Stimulated activated memory B cell treated with anti-CD40 and anti-IgM and Interleukin-4, amounts not matched to agents 10 μg/mL and 1 μg/mL and 100 μg/mL, for 72 hours (primary cell): ENCODE measurements around the gene AP2A1.
"Not testable (repeated sequence)": the region's sequence is repeated elsewhere in the genome, so short reads cannot be mapped to it uniquely, and the experiment has no call there.

Source experiments
- ATAC-seq: fragments of 150-1000 bp; cut with Tn5 transposase; 2 replicates; pipeline ENCODE4 v1.10.0; 2021
- H3K27ac Mint-ChIP-seq: one replicate; pipeline ENCODE4 v1.8.0; 2022; ENCODE audit warnings: mild to moderate bottlenecking, mixed read lengths
- H3K27me3 Mint-ChIP-seq: one replicate; pipeline ENCODE4 v1.8.0; 2022; ENCODE audit warnings: mixed read lengths
- H3K36me3 Mint-ChIP-seq: one replicate; pipeline ENCODE4 v1.8.0; 2022; ENCODE audit warnings: mixed read lengths
- H3K4me1 Mint-ChIP-seq: one replicate; pipeline ENCODE4 v1.8.0; 2022; ENCODE audit warnings: mixed read lengths
- H3K4me3 Mint-ChIP-seq: one replicate; pipeline ENCODE4 v1.8.0; 2022; ENCODE audit warnings: mild to moderate bottlenecking, moderate library complexity, mixed read lengths
- H3K9me3 Mint-ChIP-seq: one replicate; pipeline ENCODE4 v1.8.0; 2022; ENCODE audit warnings: mixed read lengths

Gene AP2A1

DNA sequence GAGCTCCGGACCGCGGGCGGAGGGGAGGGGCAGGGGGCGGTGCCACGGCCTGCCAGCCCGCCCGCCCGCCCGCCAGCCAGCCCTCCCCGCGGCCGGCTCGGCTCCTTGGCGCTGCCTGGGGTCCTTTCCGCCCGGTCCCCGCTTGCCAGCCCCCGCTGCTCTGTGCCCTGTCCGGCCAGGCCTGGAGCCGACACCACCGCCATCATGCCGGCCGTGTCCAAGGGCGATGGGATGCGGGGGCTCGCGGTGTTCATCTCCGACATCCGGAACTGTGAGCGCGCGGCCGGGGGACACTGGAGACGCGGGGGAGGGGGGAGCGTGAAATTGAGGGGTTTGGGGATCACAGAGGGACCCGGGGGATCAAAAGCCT, at the start of gene AP2A1:
Gene AP2A1, plus strand, starts transcription at position 72 of the 370 bp plus-strand sequence. Its CDS starts 133 bp downstream, at position 205.
- H3K36me3 Mint-ChIP-seq: peaks cover 17% of the 10 kb centered on the region
- no peaks in the 10 kb centered on the region for H3K9me3 Mint-ChIP-seq
- H3K27me3 Mint-ChIP-seq: no peaks in the 10 kb centered on the region
- peaks cover 36% of the 10 kb centered on the region for H3K4me1 Mint-ChIP-seq
- H3K4me3 Mint-ChIP-seq: peak within 1 kb of the TSS; percentile 88
- peak within 1 kb of the TSS; percentile 87 for H3K27ac Mint-ChIP-seq
- ATAC-seq: no peak

DNA sequence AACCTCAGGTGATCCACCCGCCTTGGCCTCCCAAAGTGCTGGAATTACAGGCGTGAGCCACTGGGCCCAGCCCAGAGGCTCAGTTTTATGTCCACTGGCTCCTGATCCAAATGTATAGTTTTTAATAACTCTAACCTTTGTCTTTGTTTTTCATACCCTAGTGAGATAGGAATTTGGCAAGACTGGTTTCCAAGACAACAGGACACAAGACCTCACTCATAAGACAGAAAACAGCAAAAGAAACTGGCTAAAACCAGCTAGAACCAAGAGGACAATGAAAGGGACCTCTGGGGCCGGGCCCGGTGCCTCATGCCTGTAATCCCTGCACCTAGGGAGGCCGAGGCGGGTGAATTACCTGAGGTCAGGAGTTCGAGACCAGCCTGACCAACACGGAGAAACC, 48.3 kb upstream of the AP2A1 start:
- Mint-ChIP-seq H3K9me3 (no peaks in the 10 kb centered on the region), H3K4me3 (no peak overlapping the region), H3K27ac (no peak overlapping the region), H3K27me3 (no peaks in the 10 kb centered on the region), H3K4me1 (peaks cover 7% of the 10 kb centered on the region), H3K36me3 (no peaks in the 10 kb centered on the region)
- ATAC-seq: no peak

DNA sequence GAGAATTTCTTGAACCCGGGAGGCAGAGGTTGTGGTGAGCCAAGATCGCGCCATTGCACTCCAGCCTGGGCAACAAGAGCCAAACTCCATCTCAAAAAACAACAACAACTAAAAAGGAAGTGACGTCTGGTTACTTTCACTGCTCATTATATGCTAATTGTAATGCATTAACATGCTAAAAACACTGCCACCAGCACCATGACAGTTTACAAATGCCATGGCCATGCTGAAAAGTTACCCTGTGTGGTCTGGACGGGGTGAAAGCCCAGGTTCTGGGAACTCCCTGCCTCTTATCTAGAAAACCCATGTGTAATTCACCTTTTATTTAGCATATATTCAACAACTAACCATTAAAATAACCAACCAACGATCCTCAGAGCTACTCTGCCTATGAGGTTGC, 47.8 kb upstream of the AP2A1 start:
- Mint-ChIP-seq H3K4me1 (peaks cover 7% of the 10 kb centered on the region), H3K9me3 (no peaks in the 10 kb centered on the region), H3K4me3 (no peak overlapping the region), H3K36me3 (no peaks in the 10 kb centered on the region), H3K27me3 (no peaks in the 10 kb centered on the region), H3K27ac (no peak overlapping the region)
- ATAC-seq: no peak

DNA sequence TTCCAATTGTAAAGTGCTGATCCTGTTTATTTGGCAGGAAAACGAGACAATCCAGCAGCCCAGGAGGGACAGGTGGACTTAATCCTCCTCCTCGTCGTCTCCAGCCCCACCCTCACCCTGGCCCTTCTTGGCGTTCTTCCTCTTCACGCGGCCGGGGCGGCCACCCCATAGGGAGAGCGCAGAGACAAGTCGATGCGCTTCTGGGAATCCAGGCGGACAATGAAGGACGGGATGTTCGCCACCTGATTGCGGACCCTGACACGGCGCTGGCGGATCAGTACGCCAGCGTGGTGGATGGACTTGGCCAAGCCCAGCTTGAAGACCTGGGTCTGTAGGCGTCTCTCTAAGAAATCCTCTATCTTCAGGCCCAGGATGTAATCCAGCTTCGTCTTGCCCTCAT, 47.4 kb upstream of the AP2A1 start:
- H3K4me3 Mint-ChIP-seq, H3K36me3 Mint-ChIP-seq, H3K9me3 Mint-ChIP-seq, H3K27me3 Mint-ChIP-seq, H3K4me1 Mint-ChIP-seq, H3K27ac Mint-ChIP-seq, ATAC-seq: not testable (repeated sequence)

DNA sequence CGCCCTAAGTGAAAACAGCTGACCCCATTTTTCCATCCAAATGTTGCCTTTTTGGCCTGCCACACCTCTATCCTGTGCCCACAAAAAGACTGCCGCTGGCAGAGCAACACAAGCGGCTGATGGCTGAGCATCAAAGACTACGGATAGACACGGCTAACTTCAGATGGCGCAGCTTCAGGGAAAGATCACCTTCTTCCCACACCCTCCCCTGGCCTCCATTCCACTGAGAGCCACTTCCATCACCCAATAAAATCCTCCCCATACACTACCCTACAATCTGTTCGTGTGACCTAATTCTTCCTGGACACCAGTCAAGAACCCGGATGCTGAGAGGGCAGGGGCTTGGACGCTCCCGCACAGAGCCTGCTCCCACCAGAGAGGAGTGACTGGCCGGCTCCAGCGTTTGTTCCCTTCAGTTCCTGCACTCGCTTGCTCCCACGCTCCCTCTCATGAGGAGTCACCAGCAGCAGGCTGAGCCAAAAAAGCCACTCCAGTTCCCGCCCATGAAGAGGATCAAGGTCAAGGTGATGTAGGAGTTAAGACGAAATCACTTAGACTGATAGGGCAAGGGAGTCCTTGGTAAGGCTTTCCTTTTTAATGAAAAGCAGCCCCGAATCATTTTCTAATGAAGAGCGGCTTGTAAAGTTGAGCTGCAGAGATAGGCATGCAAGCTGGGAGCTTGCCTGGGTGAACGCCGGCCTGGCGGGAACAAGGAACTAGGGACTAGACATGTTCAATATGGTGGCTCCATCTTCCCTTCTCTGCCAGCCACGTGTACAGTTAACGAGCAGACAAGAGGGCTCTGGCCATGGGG, 39.4 kb upstream of the AP2A1 start:
- ATAC-seq: no peak
- Mint-ChIP-seq H3K27ac (no peak overlapping the region), H3K36me3 (no peaks in the 10 kb centered on the region), H3K27me3 (peaks cover 31% of the 10 kb centered on the region), H3K4me3 (no peak overlapping the region), H3K9me3 (no peaks in the 10 kb centered on the region), H3K4me1 (no peaks in the 10 kb centered on the region)

DNA sequence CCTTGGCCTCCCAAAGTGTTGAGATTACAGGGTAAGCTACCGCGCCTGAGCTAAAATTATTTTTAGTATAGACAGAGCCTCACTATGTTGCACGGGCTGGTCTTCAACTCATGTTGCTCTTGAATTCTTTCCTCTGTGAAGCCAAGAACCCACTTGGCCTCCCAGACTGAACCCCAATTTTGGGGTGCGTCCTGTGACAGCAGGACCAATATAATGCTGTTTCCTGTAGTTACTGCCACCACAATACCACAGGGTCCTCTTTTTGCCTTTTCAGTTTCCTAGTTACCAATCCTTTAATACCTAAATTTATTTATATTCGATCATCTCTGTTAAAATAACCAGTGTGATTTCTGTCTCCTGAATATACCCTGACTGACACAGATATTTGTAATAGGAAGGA, 36.6 kb upstream of the AP2A1 start:
- Mint-ChIP-seq H3K27me3 (peaks cover 32% of the 10 kb centered on the region), H3K4me1 (no peaks in the 10 kb centered on the region), H3K36me3 (no peaks in the 10 kb centered on the region), H3K4me3 (no peak overlapping the region), H3K27ac (no peak overlapping the region), H3K9me3 (no peaks in the 10 kb centered on the region)
- no peak for ATAC-seq

DNA sequence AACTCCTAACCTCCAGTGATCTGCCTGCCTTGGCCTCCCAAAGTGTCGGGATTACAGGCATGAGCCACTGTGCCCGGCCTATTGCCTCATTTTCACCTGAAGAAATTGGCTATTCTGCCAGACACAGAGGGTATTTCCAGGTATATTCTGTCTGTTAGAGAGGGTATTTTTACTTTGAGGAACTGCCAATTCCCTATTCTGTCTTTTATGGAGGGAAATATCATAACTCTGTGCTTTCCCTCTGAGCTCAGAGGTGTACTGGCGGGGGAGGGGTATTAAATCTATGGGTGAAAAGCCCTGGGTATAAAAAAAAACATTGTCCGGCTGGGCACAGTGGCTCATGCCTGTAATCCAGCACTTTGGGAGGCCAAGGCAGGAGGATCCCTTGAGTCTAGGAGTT, 28.5 kb upstream of the AP2A1 start:
- Mint-ChIP-seq H3K36me3 (no peaks in the 10 kb centered on the region), H3K9me3 (no peaks in the 10 kb centered on the region), H3K4me3 (no peak overlapping the region), H3K4me1 (peaks cover 7% of the 10 kb centered on the region), H3K27ac (no peak overlapping the region), H3K27me3 (no peaks in the 10 kb centered on the region)
- peak; percentile 59 for ATAC-seq

DNA sequence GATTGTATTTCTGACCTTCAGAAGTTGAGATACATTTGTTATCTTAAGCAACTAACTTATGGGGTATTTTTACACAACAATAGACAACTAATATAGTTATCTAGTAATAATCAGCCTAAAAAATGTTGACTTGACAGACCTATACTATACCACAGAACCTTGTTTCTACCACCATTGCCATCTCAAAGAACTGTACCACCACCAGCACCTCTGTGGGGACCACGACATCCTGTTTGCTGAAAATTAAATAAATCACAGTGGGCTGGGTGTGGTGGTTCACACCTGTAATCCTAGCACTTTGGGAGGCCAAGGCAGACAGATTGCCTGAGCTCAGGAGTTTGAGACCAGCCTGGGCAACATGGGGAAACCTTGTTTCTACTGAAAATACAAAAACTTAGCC, 27.7 kb upstream of the AP2A1 start:
- Mint-ChIP-seq H3K4me1 (peaks cover 7% of the 10 kb centered on the region), H3K27me3 (no peaks in the 10 kb centered on the region), H3K4me3 (no peak overlapping the region), H3K27ac (no peak overlapping the region), H3K9me3 (no peaks in the 10 kb centered on the region), H3K36me3 (no peaks in the 10 kb centered on the region)
- ATAC-seq: no peak

DNA sequence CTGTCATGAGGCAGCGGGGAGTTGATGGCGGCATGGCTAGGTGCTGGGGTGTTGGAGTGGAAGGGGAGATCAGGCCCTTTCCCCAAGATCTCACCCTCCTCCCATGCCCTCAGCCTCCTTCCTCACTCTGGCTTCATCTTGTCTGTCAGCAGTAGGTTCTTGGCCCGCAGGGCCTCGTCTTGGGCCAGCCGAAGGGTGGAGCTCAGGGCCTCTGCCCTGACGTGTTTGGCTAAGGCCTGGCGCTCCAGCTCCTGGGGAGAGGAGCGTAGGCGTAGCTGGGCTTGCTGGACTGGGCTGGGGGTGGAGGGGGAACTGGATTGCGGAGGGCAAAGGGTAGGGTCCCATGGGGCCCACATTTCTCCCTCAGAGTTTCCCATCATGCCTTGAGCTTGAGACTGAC, 26.9 kb upstream of the AP2A1 start:
- H3K4me1 Mint-ChIP-seq: peaks cover 7% of the 10 kb centered on the region
- H3K27me3 Mint-ChIP-seq: no peaks in the 10 kb centered on the region
- no peak for ATAC-seq
- no peak overlapping the region for H3K4me3 Mint-ChIP-seq
- H3K36me3 Mint-ChIP-seq: no peaks in the 10 kb centered on the region
- H3K9me3 Mint-ChIP-seq: no peaks in the 10 kb centered on the region
- H3K27ac Mint-ChIP-seq: no peak overlapping the region

DNA sequence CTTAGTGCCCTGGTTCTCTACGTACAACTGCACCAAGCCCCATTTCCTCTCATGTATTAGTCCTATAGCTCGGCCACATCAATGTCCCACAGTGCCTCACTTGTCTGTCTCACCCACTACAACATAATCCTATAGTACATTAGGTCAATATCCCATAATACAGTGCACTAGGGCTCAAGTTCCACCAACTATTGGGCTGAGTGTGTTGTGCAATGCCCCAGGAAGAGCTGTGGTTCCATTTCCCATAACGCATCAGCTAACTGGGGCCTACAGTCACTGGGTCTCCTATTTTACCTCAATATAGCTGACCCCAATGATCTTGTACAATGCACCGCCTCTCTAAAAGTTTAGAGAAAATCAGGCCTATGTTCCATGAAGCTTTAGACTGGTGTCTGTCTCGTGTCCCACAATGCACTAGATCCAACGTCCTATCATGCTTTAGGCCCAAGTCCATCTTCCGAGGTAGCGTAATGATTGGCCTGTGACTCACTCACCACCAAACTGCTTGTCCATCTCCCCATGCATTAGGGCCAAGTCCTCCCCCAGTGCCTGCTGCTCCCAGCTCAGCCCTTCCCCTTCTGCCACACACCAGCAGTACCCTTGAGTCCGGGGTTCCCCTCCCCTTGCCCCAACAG, 25.5 kb upstream of the AP2A1 start:
- Mint-ChIP-seq H3K9me3 (peaks cover 3% of the 10 kb centered on the region), H3K27ac (no peak overlapping the region), H3K4me1 (peaks cover 12% of the 10 kb centered on the region), H3K4me3 (no peak overlapping the region), H3K27me3 (peaks cover 1% of the 10 kb centered on the region), H3K36me3 (no peaks in the 10 kb centered on the region)
- no peak for ATAC-seq

DNA sequence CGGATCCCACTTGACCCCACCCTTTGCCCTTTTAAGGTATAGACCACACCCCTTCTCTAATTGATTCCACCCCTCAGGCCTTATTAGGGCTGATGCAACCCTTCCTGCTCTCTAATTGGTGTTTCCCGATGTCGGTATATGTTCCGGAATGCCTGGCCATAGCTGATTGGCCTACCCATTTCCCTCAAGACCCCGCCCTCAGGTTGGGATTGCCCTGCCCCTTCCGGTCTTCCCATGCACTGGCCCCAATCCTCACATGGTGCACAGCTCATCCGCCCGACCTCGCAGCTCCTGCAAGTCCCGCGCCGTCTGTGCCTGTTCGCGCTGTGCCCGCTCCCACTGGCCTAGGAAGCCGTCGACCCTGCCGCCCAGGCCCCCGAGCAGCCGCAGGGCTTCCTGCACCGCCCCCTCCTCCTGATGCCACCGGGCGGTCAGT, 21.8 kb upstream of the AP2A1 start:
- no peak for ATAC-seq
- H3K4me1 Mint-ChIP-seq: peaks cover 5% of the 10 kb centered on the region
- peaks cover 27% of the 10 kb centered on the region for H3K27me3 Mint-ChIP-seq
- H3K4me3 Mint-ChIP-seq: peak overlapping the region; percentile 11
- no peak overlapping the region for H3K27ac Mint-ChIP-seq
- no peaks in the 10 kb centered on the region for H3K36me3 Mint-ChIP-seq
- peaks cover 3% of the 10 kb centered on the region for H3K9me3 Mint-ChIP-seq

DNA sequence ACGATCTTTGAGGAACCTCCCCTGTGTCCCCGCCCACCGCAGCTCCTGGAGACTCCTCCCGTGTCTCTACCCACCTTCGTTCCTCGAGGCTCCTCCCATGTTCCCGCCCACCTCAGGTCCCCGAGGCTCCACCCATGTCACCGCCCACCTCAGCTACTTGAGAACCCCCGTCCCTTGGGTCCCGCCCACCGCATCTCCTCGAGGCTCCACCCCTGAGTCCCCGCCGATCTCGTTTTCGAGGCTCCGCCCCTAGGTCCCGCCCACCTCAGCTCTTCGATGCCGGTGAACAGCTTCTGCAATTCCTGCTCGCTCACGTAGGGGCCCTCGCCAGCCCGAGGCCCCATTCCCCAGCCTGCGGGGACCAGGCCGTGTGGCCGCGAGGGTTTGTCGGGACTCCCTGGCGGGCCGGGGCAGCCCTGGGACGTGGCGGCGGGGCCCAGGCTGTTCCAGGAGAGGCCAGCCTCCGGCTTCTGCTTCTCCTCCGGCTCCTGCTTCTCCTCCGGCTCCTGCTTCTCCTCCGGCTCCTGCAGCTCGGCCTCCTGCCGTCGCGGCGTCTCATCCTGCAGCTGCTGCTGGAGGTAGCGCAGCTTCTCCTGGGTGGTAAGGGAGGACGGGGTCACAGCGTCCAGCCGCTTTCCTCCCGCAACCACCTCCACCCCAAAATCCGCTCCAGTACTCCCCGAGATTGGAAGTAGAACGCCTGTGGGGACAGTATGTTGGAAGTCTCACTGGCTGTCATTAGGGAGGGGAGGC, 20.4 kb upstream of the AP2A1 start:
- no peak overlapping the region for H3K27ac Mint-ChIP-seq

DNA sequence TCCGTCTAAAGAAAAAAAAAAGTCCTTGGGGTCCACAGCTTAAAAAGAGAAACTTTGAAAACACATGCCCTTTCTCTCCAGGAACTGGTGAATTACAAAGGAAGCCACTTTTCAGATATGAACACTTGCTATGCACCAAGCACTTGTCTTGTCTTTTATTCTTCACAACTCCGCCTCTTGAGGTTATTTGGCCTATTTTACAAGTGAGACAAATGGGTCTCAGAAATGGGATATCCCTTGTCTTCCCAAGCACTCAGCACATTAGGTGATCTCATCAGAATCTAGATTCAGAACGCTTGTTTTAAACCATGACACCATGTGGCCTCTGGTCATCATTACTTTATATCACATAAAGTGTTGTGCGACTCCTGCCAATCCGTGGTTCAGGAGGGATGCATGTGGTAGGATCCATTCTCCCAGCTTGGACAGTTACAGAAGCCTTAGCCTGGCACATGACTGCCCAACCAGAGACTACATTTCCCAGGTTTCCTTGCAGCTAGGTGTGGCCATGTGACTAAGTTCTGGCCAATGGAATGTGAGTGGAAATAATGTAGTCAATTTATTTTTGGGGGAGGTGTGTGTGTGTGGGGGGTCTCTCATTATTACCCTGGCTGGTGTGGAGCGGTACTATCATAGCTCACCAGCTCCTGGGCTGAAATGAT, 17.6 kb upstream of the AP2A1 start:
- Mint-ChIP-seq H3K9me3 (peaks cover 3% of the 10 kb centered on the region), H3K36me3 (no peaks in the 10 kb centered on the region), H3K4me3 (no peak overlapping the region), H3K27me3 (peaks cover 35% of the 10 kb centered on the region), H3K27ac (no peak overlapping the region), H3K4me1 (peaks cover 5% of the 10 kb centered on the region)
- ATAC-seq: no peak

More for the DNA sequence above, 20.4 kb upstream of the AP2A1 start:
- H3K36me3 Mint-ChIP-seq: no peaks in the 10 kb centered on the region
- peaks cover 5% of the 10 kb centered on the region for H3K4me1 Mint-ChIP-seq
- H3K9me3 Mint-ChIP-seq: peaks cover 3% of the 10 kb centered on the region
- H3K27me3 Mint-ChIP-seq: peaks cover 35% of the 10 kb centered on the region
- peak; percentile 54 for ATAC-seq
- H3K4me3 Mint-ChIP-seq: no peak overlapping the region

DNA sequence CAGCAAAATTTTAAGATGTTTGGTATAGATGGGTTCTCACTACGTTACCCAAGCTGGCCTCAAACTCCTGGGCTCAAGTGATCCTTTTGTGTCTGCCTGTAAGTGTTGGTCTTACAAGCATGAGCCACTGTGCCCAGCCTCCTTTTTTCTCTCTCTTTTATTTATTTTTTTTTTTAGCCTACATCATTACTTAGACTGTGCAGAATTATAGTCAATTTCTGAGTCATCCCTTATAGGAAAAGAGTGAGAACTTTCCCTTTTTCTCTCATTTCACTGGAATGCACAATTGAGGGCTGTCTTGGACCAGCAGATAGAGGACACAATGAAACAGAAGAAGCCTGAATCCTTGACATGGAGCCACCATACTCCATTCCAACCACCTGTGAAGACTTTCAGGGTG, 17.0 kb upstream of the AP2A1 start:
- H3K4me3 Mint-ChIP-seq: no peak overlapping the region
- no peaks in the 10 kb centered on the region for H3K36me3 Mint-ChIP-seq
- H3K27ac Mint-ChIP-seq: no peak overlapping the region
- H3K9me3 Mint-ChIP-seq: peaks cover 3% of the 10 kb centered on the region
- ATAC-seq: no peak
- peaks cover 35% of the 10 kb centered on the region for H3K27me3 Mint-ChIP-seq
- peaks cover 5% of the 10 kb centered on the region for H3K4me1 Mint-ChIP-seq

DNA sequence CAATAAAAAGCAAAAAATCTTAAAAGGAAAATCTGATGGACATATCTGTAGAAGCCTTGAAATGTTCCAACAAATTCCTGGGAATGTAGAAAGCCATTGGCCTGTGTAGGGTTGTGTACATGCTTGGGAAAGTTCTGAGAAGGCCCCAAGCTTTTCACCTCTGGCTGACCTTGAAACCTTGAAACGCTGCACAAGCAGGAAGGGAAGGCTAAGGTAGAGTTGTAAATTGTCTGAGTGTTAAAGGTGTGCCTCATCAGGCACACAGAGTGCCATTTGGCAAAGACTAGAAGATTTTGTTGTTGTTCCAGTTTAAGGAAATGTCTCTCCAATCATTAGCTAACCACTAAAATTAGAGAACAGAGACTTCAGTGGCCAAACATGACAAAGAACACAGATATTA, 14.1 kb upstream of the AP2A1 start:
- Mint-ChIP-seq H3K9me3 (peaks cover 3% of the 10 kb centered on the region), H3K4me1 (no peaks in the 10 kb centered on the region), H3K27me3 (peaks cover 20% of the 10 kb centered on the region), H3K4me3 (no peak overlapping the region), H3K27ac (no peak overlapping the region), H3K36me3 (no peaks in the 10 kb centered on the region)
- ATAC-seq: no peak
